DOHH2 (cell line): Measurements from ENCODE around the gene ARHGEF12.
A peak's percentile ranks its signal among the peaks of the same experiment; 100 is the strongest.

Experiments
- H3F3A ChIP-seq: fragments of 200-600 bp; sonication (generic), shearing (Covaris generic); 2 replicates; pipeline ENCODE4 v1.6.0; 2016; ENCODE audit warnings: antibody characterized with exemption, mild to moderate bottlenecking; ENCODE audit not compliant: control insufficient read depth, insufficient read depth
- H3K27ac ChIP-seq: fragments of 200-600 bp; sonication (generic); 2 replicates; pipeline ENCODE4 v1.5.1; 2014; ENCODE audit warnings: low read depth, mild to moderate bottlenecking, low read length, moderate library complexity
- H3K27me3 ChIP-seq: fragments of 200-600 bp; sonication (generic); 2 replicates; pipeline ENCODE4 v1.6.1; 2014; ENCODE audit warnings: mild to moderate bottlenecking, low read length, mixed read lengths; ENCODE audit not compliant: control insufficient read depth
- H3K36me3 ChIP-seq: fragments of 200-600 bp; sonication (generic); 2 replicates; pipeline ENCODE4 v1.6.1; 2014; ENCODE audit warnings: mild to moderate bottlenecking, low read length, moderate library complexity, mixed read lengths; ENCODE audit not compliant: control insufficient read depth
- H3K4me1 ChIP-seq: fragments of 200-600 bp; sonication (generic); 2 replicates; pipeline ENCODE4 v1.6.1; 2014; ENCODE audit warnings: mild to moderate bottlenecking, low read length, mixed read lengths; ENCODE audit not compliant: control insufficient read depth
- H3K4me2 ChIP-seq: fragments of 200-600 bp; sonication (generic); 2 replicates; pipeline ENCODE4 v1.6.0; 2014; ENCODE audit warnings: mild to moderate bottlenecking, low read length, moderate library complexity
- H3K4me3 ChIP-seq: fragments of 200-600 bp; sonication (generic); 2 replicates; pipeline ENCODE4 v1.5.1; 2014; ENCODE audit warnings: mild to moderate bottlenecking, low read length, mixed read lengths
- H3K79me2 ChIP-seq: fragments of 200-600 bp; sonication (generic); 2 replicates; pipeline ENCODE4 v1.6.1; 2014; ENCODE audit warnings: mild to moderate bottlenecking, low read length, mixed read lengths; ENCODE audit not compliant: control insufficient read depth
- H3K9me2 ChIP-seq: fragments of 200-600 bp; sonication (generic); replicated peaks from 2 replicates; pipeline ENCODE4 v1.6.1; 2014; ENCODE audit warnings: mild to moderate bottlenecking, low read length, mixed read lengths; ENCODE audit not compliant: control insufficient read depth
- H3K9me3 ChIP-seq: fragments of 200-600 bp; sonication (generic); 2 replicates; pipeline ENCODE4 v1.6.1; 2014; ENCODE audit warnings: antibody characterized with exemption, low read length, mixed read lengths; ENCODE audit not compliant: control insufficient read depth, insufficient read depth
- H4K20me1 ChIP-seq: fragments of 200-600 bp; sonication (generic); 2 replicates; pipeline ENCODE4 v1.6.0; 2014; ENCODE audit warnings: low read depth, mild to moderate bottlenecking, antibody characterized with exemption, low read length, moderate library complexity; ENCODE audit not compliant: control insufficient read depth, insufficient read depth
- CTCF ChIP-seq: fragments of 200-600 bp; sonication (generic); IDR thresholded peaks from one replicate; pipeline ENCODE4 v1.5.1; 2014; ENCODE audit warnings: antibody characterized with exemption, mild to moderate bottlenecking, low read depth, low read length; ENCODE audit not compliant: poor library complexity, severe bottlenecking
- EZH2phosphoT487 ChIP-seq: fragments of 200-600 bp; sonication (generic); IDR thresholded peaks from 2 replicates; pipeline ENCODE4 v1.6.1; 2017; ENCODE audit warnings: borderline replicate concordance, mild to moderate bottlenecking, antibody characterized with exemption, low read length, moderate library complexity, mixed read lengths

The ARHGEF12 gene

GRCh38 chr11:120305286-120305685 lies 30.9 kb upstream of the ARHGEF12 start:
- no peaks in the 10 kb centered on the region for H3K9me2 ChIP-seq
- no peaks in the 10 kb centered on the region for H3F3A ChIP-seq
- H3K4me2 ChIP-seq, result no peak overlapping the region
- H3K79me2 ChIP-seq, result no peaks in the 10 kb centered on the region
- H3K27me3 ChIP-seq, result peaks cover 11% of the 10 kb centered on the region; the same call in 1 of the 2 replicates
- H3K9me3 ChIP-seq, result no peaks in the 10 kb centered on the region
- H4K20me1 ChIP-seq, result peaks cover 3% of the 10 kb centered on the region
- peaks cover 4% of the 10 kb centered on the region for H3K4me1 ChIP-seq
- H3K36me3 ChIP-seq, result no peaks in the 10 kb centered on the region
- no peak overlapping the region for H3K27ac ChIP-seq
- TF ChIP-seq EZH2phosphoT487, result no peak
- no peak for TF ChIP-seq CTCF
- no peak overlapping the region for H3K4me3 ChIP-seq

- Histone ChIP-seq H3K36me3 (no peaks in the 10 kb centered on the region), H3K27me3 (peaks cover 14% of the 10 kb centered on the region; the same call in 1 of the 2 replicates), H3K27ac (no peak overlapping the region), H3K79me2 (no peaks in the 10 kb centered on the region), H3K9me2 (no peaks in the 10 kb centered on the region), H3K4me1 (peaks cover 4% of the 10 kb centered on the region), H4K20me1 (peaks cover 3% of the 10 kb centered on the region), H3K9me3 (no peaks in the 10 kb centered on the region), H3K4me2 (no peak overlapping the region), H3K4me3 (no peak overlapping the region), H3F3A (no peaks in the 10 kb centered on the region)
- TF ChIP-seq EZH2phosphoT487, result no peak
- peak; percentile 12 for TF ChIP-seq CTCF
Observed at GRCh38 chr11:120306519-120307242, 29.5 kb upstream of the ARHGEF12 start.

- TF ChIP-seq EZH2phosphoT487 (no peak), CTCF (no peak)
- Histone ChIP-seq H3K4me2 (no peak overlapping the region), H3K27me3 (peaks cover 14% of the 10 kb centered on the region; the same call in 1 of the 2 replicates)
Observed at GRCh38 chr11:120307476-120307875, 28.7 kb upstream of the ARHGEF12 start.

More at GRCh38 chr11:120307476-120307875, 28.7 kb upstream of the ARHGEF12 start:
- H3K4me3 ChIP-seq, result no peak overlapping the region
- H3K9me2 ChIP-seq, result no peaks in the 10 kb centered on the region
- H3K36me3 ChIP-seq, result no peaks in the 10 kb centered on the region
- no peak overlapping the region for H3K27ac ChIP-seq
- peaks cover 3% of the 10 kb centered on the region for H4K20me1 ChIP-seq
- no peaks in the 10 kb centered on the region for H3K79me2 ChIP-seq
- peaks cover 4% of the 10 kb centered on the region for H3K4me1 ChIP-seq
- no peaks in the 10 kb centered on the region for H3F3A ChIP-seq
- no peaks in the 10 kb centered on the region for H3K9me3 ChIP-seq
